AG20443 (cell line): ENCODE measurements around the gene MEGF6.

Source experiments
- DNase-seq: peaks from one replicate; pipeline ENCODE4 v3.0.0; 2012; ENCODE audit warnings: low spot score, mixed read lengths

The MEGF6 gene

GRCh38 chr1:3609769-3610526, 1.4 kb downstream of the MEGF6 start:
- DNase-seq: no peak

GRCh38 chr1:3609016-3609768, 2.1 kb downstream of the MEGF6 start:
- DNase-seq: no peak

- no peak for DNase-seq
Measured at GRCh38 chr1:3608154-3608553, 3.2 kb downstream of the MEGF6 start.

GRCh38 chr1:3607703-3608065, 3.6 kb downstream of the MEGF6 start:
- DNase-seq: no peak

- no peak for DNase-seq
Measured at GRCh38 chr1:3606779-3607702, 4.3 kb downstream of the MEGF6 start.

- DNase-seq: no peak
Measured at GRCh38 chr1:3604997-3605823, 6.1 kb downstream of the MEGF6 start.

- DNase-seq: no peak
Measured at GRCh38 chr1:3604468-3604974, 6.8 kb downstream of the MEGF6 start.

- no peak for DNase-seq
Measured at GRCh38 chr1:3603571-3604467, 7.5 kb downstream of the MEGF6 start.

GRCh38 chr1:3603156-3603555, 8.2 kb downstream of the MEGF6 start:
- no peak for DNase-seq

GRCh38 chr1:3602375-3602774, 8.9 kb downstream of the MEGF6 start:
- DNase-seq: no peak

- DNase-seq: no peak
Measured at GRCh38 chr1:3601743-3602142, 9.6 kb downstream of the MEGF6 start.

GRCh38 chr1:3600354-3600753, 11.0 kb downstream of the MEGF6 start:
- no peak for DNase-seq

GRCh38 chr1:3599816-3600215, 11.5 kb downstream of the MEGF6 start:
- DNase-seq: no peak

- DNase-seq: no peak
Measured at GRCh38 chr1:3599286-3599811, 12.0 kb downstream of the MEGF6 start.

- no peak for DNase-seq
Measured at GRCh38 chr1:3598522-3599285, 12.6 kb downstream of the MEGF6 start.

- no peak for DNase-seq
Measured at GRCh38 chr1:3598051-3598491, 13.2 kb downstream of the MEGF6 start.

GRCh38 chr1:3597599-3597964, 13.7 kb downstream of the MEGF6 start:
- no peak for DNase-seq

GRCh38 chr1:3596663-3597598, 14.4 kb downstream of the MEGF6 start:
- no peak for DNase-seq
